Measurements from ENCODE around the gene RPL31.

DNA sequence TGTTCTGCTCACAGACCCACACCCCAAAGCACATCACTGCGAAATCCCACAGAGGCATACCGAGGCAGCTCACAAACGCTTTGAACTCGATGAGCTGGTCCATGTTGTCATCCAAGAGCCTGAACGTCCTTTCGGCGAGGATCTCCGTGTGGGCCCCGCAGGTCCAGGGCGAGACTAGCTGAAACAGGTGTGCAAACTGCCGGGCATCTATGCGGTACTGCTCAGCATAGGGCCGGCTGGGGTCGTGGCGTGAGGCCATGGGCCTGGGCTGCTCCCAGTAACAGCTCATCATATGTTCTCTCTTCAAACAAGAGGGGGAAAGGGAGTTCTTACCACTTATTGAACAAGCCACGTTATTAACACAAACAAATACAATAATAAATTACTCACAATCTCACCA, 20.1 kb downstream of the RPL31 start:
- TF ChIP-seq, protein P1, sequence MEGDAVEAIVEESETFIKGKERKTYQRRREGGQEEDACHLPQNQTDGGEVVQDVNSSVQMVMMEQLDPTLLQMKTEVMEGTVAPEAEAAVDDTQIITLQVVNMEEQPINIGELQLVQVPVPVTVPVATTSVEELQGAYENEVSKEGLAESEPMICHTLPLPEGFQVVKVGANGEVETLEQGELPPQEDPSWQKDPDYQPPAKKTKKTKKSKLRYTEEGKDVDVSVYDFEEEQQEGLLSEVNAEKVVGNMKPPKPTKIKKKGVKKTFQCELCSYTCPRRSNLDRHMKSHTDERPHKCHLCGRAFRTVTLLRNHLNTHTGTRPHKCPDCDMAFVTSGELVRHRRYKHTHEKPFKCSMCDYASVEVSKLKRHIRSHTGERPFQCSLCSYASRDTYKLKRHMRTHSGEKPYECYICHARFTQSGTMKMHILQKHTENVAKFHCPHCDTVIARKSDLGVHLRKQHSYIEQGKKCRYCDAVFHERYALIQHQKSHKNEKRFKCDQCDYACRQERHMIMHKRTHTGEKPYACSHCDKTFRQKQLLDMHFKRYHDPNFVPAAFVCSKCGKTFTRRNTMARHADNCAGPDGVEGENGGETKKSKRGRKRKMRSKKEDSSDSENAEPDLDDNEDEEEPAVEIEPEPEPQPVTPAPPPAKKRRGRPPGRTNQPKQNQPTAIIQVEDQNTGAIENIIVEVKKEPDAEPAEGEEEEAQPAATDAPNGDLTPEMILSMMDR (IDR thresholded peaks at IDR 0.05), result no peak
- TF ChIP-seq GABPA (IDR thresholded peaks at IDR 0.05; ENCODE audit: low read depth), result no peak
- TF ChIP-seq, protein P2, sequence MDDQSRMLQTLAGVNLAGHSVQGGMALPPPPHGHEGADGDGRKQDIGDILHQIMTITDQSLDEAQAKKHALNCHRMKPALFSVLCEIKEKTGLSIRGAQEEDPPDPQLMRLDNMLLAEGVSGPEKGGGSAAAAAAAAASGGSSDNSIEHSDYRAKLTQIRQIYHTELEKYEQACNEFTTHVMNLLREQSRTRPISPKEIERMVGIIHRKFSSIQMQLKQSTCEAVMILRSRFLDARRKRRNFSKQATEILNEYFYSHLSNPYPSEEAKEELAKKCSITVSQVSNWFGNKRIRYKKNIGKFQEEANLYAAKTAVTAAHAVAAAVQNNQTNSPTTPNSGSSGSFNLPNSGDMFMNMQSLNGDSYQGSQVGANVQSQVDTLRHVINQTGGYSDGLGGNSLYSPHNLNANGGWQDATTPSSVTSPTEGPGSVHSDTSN (IDR thresholded peaks at IDR 0.05), result no peak
- TF ChIP-seq POLR2AphosphoS5 (IDR thresholded peaks at IDR 0.05; ENCODE audit: low read depth, low read length), result no peak
- TF ChIP-seq EZH2phosphoT487 (IDR thresholded peaks at IDR 0.05; ENCODE audit: borderline replicate concordance, low read depth), result no peak
- TF ChIP-seq REST (IDR thresholded peaks at IDR 0.05; ENCODE audit: low read depth, low read length), result no peak
- TF ChIP-seq, protein P3, sequence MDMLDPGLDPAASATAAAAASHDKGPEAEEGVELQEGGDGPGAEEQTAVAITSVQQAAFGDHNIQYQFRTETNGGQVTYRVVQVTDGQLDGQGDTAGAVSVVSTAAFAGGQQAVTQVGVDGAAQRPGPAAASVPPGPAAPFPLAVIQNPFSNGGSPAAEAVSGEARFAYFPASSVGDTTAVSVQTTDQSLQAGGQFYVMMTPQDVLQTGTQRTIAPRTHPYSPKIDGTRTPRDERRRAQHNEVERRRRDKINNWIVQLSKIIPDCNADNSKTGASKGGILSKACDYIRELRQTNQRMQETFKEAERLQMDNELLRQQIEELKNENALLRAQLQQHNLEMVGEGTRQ (IDR thresholded peaks at IDR 0.05; ENCODE audit: borderline replicate concordance, low read depth, low read length), result no peak
- TF ChIP-seq YY1 (IDR thresholded peaks at IDR 0.05; ENCODE audit: low read depth), result no peak
- TF ChIP-seq MXI1 (IDR thresholded peaks at IDR 0.05; ENCODE audit: low read depth, low read length), result no peak

Data from SK-N-SH (cell line).